SK-N-SH (cell line): ENCODE data around the gene C12orf43. TPM values are rescaled to one million over a fixed set of nuclear protein-coding genes. Genes with fewer than 3 reads are reported as not detected.

Experiments
- CTCF ChIA-PET: fragments of 300-600, 350-600 bp; formaldehyde crosslinking; extraction: SDS; loops from one replicate; lab custom pipeline; 2021; lab: Yijun Ruan, JAX
- POLR2A ChIA-PET: fragments of 350-600 bp; sonication (Branson Sonifier 250); formaldehyde crosslinking; extraction: SDS; loops from one replicate; lab custom pipeline; 2020; ENCODE audit warnings: antibody characterized with exemption, inconsistent platforms; lab: Yijun Ruan, JAX
- DNase-seq: peaks from one replicate; pipeline ENCODE4 v3.0.0; 2012
- H2AFZ ChIP-seq: fragments of 200-600 bp; sonication (generic); 2 replicates; pipeline ENCODE4 v1.8.1; 2016; ENCODE audit warnings: antibody characterized with exemption, mild to moderate bottlenecking, low read depth
- H3F3A ChIP-seq: fragments of 200-600 bp; sonication (generic); replicated peaks from 2 replicates; pipeline ENCODE3; 2016; ENCODE audit warnings: antibody characterized with exemption, mild to moderate bottlenecking; ENCODE audit not compliant: insufficient read depth
- H3K27ac ChIP-seq, 2 experiments: fragments of 200-500 bp in 1 of 2; fragments of 200-600 bp in 1 of 2; sonication (Bioruptor generic) in 1 of 2; sonication (generic), shearing (Covaris generic) in 1 of 2; 2 replicates each; pipeline versions ENCODE4 v1.5.1 to v1.6.1; 2014 to 2016; ENCODE audit warnings: low read depth in 2 of 2, inconsistent platforms in 1 of 2, low read length in 1 of 2, mild to moderate bottlenecking in 1 of 2, mixed read lengths in 1 of 2
- H3K27me3 ChIP-seq: fragments of 200-600 bp; sonication (generic), shearing (Covaris generic); 2 replicates; pipeline ENCODE4 v1.6.1; 2016; ENCODE audit warnings: mixed run types; ENCODE audit not compliant: insufficient read depth
- H3K36me3 ChIP-seq, 2 experiments: fragments of 200-500 bp in 1 of 2; fragments of 200-600 bp in 1 of 2; sonication (Bioruptor generic) in 1 of 2; sonication (generic) in 1 of 2; replicated peaks in 1 of 2; 2 replicates each; pipeline versions ENCODE3 to v1.5.1; 2014 to 2016; ENCODE audit warnings: low read length in 1 of 2, mild to moderate bottlenecking in 1 of 2; ENCODE audit not compliant: insufficient read depth in 2 of 2, control insufficient read depth in 1 of 2
- H3K4me1 ChIP-seq, 2 experiments: fragments of 200-500 bp in 1 of 2; fragments of 200-600 bp in 1 of 2; sonication (Bioruptor generic) in 1 of 2; sonication (generic), shearing (Covaris generic) in 1 of 2; 2 replicates each; pipeline versions ENCODE4 v1.5.1 to v1.6.1; 2014 to 2016; ENCODE audit warnings: low read depth in 1 of 2, low read length in 1 of 2, mixed run types in 1 of 2; ENCODE audit not compliant: insufficient read depth in 2 of 2, control insufficient read depth in 1 of 2
- H3K4me2 ChIP-seq: fragments of 200-600 bp; sonication (generic), shearing (Covaris generic); 2 replicates; pipeline ENCODE4 v1.6.1; 2017; ENCODE audit warnings: mixed run types
- H3K4me3 ChIP-seq, 2 experiments: fragments of 200-500 bp in 1 of 2; fragments of 200-600 bp in 1 of 2; sonication (Bioruptor generic) in 1 of 2; sonication (generic), shearing (Covaris generic) in 1 of 2; 2 replicates each; pipeline versions ENCODE4 v1.5.1 to v1.8.1; 2014 to 2016; ENCODE audit warnings: low read depth in 2 of 2, inconsistent platforms in 1 of 2, low read length in 1 of 2, mild to moderate bottlenecking in 1 of 2, mixed read lengths in 1 of 2, moderate library complexity in 1 of 2
- H3K79me2 ChIP-seq: fragments of 200-600 bp; sonication (generic); 2 replicates; pipeline ENCODE4 v1.8.1; 2017; ENCODE audit warnings: mild to moderate bottlenecking; ENCODE audit not compliant: insufficient read depth
- H3K9ac ChIP-seq: fragments of 200-600 bp; sonication (generic); 2 replicates; pipeline ENCODE4 v1.6.1; 2017; ENCODE audit warnings: mixed run types
- H3K9me2 ChIP-seq: fragments of 200-600 bp; sonication (generic); 2 replicates; pipeline ENCODE4 v1.6.1; 2017; ENCODE audit warnings: mixed run types
- H3K9me3 ChIP-seq: fragments of 200-600 bp; sonication (generic); 2 replicates; pipeline ENCODE4 v1.6.1; 2017; ENCODE audit warnings: mixed run types, mild to moderate bottlenecking, moderate library complexity
- H4K20me1 ChIP-seq: fragments of 200-600 bp; sonication (generic); 2 replicates; pipeline ENCODE4 v1.6.1; 2017; ENCODE audit warnings: mild to moderate bottlenecking, mixed run types; ENCODE audit not compliant: insufficient read depth
- CHD2 ChIP-seq: fragments of 150-350 bp; IDR thresholded peaks from 2 replicates; pipeline ENCODE4 v1.6.1; 2018; ENCODE audit warnings: low read length; ENCODE audit not compliant: partially characterized antibody
- ELF1 ChIP-seq: IDR thresholded peaks from 2 replicates; pipeline ENCODE4 v1.4.0; 2012
- FOXM1 ChIP-seq: IDR thresholded peaks from 2 replicates; pipeline ENCODE4 v1.4.0; 2012; ENCODE audit warnings: low read depth, mild to moderate bottlenecking
- GABPA ChIP-seq: IDR thresholded peaks from 2 replicates; pipeline ENCODE4 v1.4.0; 2012; ENCODE audit warnings: low read depth, mild to moderate bottlenecking
- GATA2 ChIP-seq: sonication (generic); formaldehyde crosslinking; IDR thresholded peaks from 2 replicates; pipeline ENCODE4 v1.5.0; 2020; ENCODE audit warnings: mild to moderate bottlenecking, missing genetic modification reagents
- JUND ChIP-seq: IDR thresholded peaks from 2 replicates; pipeline ENCODE4 v1.4.0; 2012
- NFIC ChIP-seq: IDR thresholded peaks from 2 replicates; pipeline ENCODE4 v1.4.0; 2012; ENCODE audit warnings: borderline replicate concordance
- NRF1 ChIP-seq: IDR thresholded peaks from 2 replicates; pipeline ENCODE4 v1.6.1; 2012; ENCODE audit warnings: low read depth, mild to moderate bottlenecking, low read length
- POLR2AphosphoS5 ChIP-seq: IDR thresholded peaks from 2 replicates; pipeline ENCODE4 v1.6.1; 2012; ENCODE audit warnings: low read depth, low read length
- RCOR1 ChIP-seq: fragments of 150-350 bp; IDR thresholded peaks from 2 replicates; pipeline ENCODE4 v1.6.1; 2017; ENCODE audit warnings: antibody characterized with exemption, low read length
- RXRA ChIP-seq: IDR thresholded peaks from 2 replicates; pipeline ENCODE4 v1.4.0; 2012; ENCODE audit warnings: low read depth, mild to moderate bottlenecking, borderline replicate concordance
- TAF1 ChIP-seq: IDR thresholded peaks from 2 replicates; pipeline ENCODE4 v1.6.1; 2012; ENCODE audit warnings: low read depth, mild to moderate bottlenecking, low read length, moderate library complexity, borderline replicate concordance
- TEAD4 ChIP-seq: IDR thresholded peaks from 2 replicates; pipeline ENCODE4 v1.4.0; 2012; ENCODE audit warnings: mild to moderate bottlenecking, borderline replicate concordance; ENCODE audit not compliant: insufficient read depth
- YY1 ChIP-seq: IDR thresholded peaks from 2 replicates; pipeline ENCODE4 v1.4.0; 2012; ENCODE audit warnings: low read depth, mild to moderate bottlenecking
- WGBS: methylation state at CpG from one replicate; pipeline ENCODE4 v1.1.6; 2017; ENCODE audit warnings: low lambda C conversion rate; 5-methylcytosine and 5-hydroxymethylcytosine counted together
- polyA plus RNA-seq, 3 experiments: library from polyadenylated mRNA; depleted of rRNA; stranded (reverse); fragments of >200 nt; gene quantifications; 2 replicates each; pipeline ENCODE4 v1.2.3, GENCODE V29; 2012
- TF ChIP-seq, protein P1 (sequence below): IDR thresholded peaks from 2 replicates; pipeline ENCODE4 v1.6.1; 2012; ENCODE audit warnings: mild to moderate bottlenecking, low read depth, low read length, moderate library complexity
- TF ChIP-seq, protein P2 (sequence below): IDR thresholded peaks from 2 replicates; pipeline ENCODE4 v1.4.0; 2012; ENCODE audit warnings: low read depth
- TF ChIP-seq, protein P3 (sequence below): fragments of 150-350 bp; IDR thresholded peaks from 2 replicates; pipeline ENCODE4 v1.6.1; 2016; ENCODE audit warnings: mild to moderate bottlenecking, low read depth, low read length

Gene C12orf43
- polyA plus RNA-seq, 1 of the 3 experiments (the other 2 are of a cell fraction), result 13.9 TPM

DNA sequence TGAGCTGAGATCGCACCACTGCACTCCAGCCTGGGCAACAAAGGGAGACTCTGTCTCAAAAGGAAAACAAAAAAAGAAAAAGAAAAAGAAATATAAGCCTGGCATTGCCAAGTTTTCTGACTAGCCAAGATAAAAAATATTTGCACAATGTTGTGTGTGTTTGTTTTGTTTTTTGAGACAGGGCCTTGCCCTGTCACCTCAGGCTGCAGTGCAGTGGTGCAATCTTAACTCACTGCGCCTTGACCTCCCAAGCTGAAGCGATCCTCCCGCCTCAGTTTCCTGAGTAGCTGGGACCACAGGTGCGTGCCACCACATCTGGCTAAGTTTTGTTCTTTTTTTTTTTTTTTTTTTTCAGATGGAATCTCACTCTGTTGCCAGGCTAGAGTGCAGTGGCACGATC lies 5.5 kb upstream of the C12orf43 start:
- Histone ChIP-seq H3K4me2 (no peak overlapping the region), H3K36me3 (no peaks in the 10 kb centered on the region), H3K79me2 (no peaks in the 10 kb centered on the region), H3K4me3 (no peak overlapping the region), H3K9me2 (no peaks in the 10 kb centered on the region), H3K9me3 (no peaks in the 10 kb centered on the region), H3F3A (no peaks in the 10 kb centered on the region), H2AFZ (no peak overlapping the region), H3K27ac (no peak overlapping the region), H3K27me3 (no peaks in the 10 kb centered on the region), H3K9ac (no peak overlapping the region), H4K20me1 (no peaks in the 10 kb centered on the region), H3K4me1 (no peaks in the 10 kb centered on the region)
- 84% methylated on average over 6 of the region's 6 CpGs for WGBS
- TF ChIP-seq YY1 (no peak), ELF1 (no peak), RXRA (no peak), CHD2 (no peak), FOXM1 (no peak), TEAD4 (no peak), TAF1 (no peak)
- ChIA-PET POLR2A (no interaction called here), CTCF (no interaction called here)
- no peak for DNase-seq

DNA sequence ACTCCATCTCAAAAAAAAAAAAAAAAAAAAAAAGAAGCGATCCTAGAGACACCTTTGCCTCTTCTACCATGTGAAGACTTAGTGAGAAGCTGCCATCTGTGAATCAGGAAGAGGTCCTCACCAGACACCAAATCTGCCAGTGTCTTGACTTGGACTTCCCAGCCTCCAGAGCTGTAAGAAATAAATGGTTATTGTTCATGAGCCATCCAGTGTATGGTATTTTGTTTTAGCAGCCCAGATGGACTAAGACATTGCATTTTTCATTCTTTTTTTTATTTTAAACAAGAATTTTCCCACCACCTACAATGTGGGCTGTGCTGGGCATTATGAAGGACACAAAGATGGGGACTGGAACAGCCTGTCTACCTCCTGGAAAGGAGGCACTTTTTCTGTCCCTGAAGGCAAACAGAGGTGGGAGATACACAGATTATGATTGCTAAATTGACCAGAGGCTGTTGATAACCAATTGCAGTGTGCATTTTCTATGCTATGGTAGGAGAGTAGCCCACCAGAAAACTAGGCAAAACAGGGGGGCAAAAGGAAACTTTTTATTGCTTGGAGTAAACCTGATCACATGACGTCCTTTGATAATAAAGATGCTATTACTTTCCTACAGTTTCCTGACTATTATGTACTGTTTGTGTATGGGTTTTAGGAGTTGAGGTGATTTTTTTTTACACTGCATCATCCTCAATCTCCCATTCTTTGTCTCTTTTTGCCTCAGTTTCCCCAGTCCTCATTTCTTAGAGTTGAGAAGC lies 2.8 kb upstream of the C12orf43 start:
- peaks cover 18% of the 10 kb centered on the region for H3K79me2 ChIP-seq
- H3F3A ChIP-seq, result no peaks in the 10 kb centered on the region
- H3K36me3 ChIP-seq, result no peaks in the 10 kb centered on the region
- POLR2A ChIA-PET, result no interaction called here
- no peak overlapping the region for H2AFZ ChIP-seq
- peaks cover 5 to 11% of the 10 kb centered on the region in 2 experiments; a peak in 2 of 4 replicates for H3K4me1 ChIP-seq
- WGBS, result 74% methylated on average over 2 of the region's 2 CpGs
- H3K27me3 ChIP-seq, result no peaks in the 10 kb centered on the region
- H3K4me3 ChIP-seq, result no peak overlapping the region
- H3K27ac ChIP-seq, result no peak overlapping the region
- TF ChIP-seq RCOR1 (no peak), POLR2AphosphoS5 (no peak), GATA2 (CRISPR knock-in tag) (no peak), FOXM1 (no peak), JUND (no peak), NFIC (no peak), NRF1 (no peak), CHD2 (no peak), RXRA (no peak), GABPA (no peak)
- TF ChIP-seq, protein P1, sequence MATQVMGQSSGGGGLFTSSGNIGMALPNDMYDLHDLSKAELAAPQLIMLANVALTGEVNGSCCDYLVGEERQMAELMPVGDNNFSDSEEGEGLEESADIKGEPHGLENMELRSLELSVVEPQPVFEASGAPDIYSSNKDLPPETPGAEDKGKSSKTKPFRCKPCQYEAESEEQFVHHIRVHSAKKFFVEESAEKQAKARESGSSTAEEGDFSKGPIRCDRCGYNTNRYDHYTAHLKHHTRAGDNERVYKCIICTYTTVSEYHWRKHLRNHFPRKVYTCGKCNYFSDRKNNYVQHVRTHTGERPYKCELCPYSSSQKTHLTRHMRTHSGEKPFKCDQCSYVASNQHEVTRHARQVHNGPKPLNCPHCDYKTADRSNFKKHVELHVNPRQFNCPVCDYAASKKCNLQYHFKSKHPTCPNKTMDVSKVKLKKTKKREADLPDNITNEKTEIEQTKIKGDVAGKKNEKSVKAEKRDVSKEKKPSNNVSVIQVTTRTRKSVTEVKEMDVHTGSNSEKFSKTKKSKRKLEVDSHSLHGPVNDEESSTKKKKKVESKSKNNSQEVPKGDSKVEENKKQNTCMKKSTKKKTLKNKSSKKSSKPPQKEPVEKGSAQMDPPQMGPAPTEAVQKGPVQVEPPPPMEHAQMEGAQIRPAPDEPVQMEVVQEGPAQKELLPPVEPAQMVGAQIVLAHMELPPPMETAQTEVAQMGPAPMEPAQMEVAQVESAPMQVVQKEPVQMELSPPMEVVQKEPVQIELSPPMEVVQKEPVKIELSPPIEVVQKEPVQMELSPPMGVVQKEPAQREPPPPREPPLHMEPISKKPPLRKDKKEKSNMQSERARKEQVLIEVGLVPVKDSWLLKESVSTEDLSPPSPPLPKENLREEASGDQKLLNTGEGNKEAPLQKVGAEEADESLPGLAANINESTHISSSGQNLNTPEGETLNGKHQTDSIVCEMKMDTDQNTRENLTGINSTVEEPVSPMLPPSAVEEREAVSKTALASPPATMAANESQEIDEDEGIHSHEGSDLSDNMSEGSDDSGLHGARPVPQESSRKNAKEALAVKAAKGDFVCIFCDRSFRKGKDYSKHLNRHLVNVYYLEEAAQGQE, result no peak
- TF ChIP-seq, protein P2, sequence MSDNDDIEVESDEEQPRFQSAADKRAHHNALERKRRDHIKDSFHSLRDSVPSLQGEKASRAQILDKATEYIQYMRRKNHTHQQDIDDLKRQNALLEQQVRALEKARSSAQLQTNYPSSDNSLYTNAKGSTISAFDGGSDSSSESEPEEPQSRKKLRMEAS, result no peak
- TF ChIP-seq, protein P3, sequence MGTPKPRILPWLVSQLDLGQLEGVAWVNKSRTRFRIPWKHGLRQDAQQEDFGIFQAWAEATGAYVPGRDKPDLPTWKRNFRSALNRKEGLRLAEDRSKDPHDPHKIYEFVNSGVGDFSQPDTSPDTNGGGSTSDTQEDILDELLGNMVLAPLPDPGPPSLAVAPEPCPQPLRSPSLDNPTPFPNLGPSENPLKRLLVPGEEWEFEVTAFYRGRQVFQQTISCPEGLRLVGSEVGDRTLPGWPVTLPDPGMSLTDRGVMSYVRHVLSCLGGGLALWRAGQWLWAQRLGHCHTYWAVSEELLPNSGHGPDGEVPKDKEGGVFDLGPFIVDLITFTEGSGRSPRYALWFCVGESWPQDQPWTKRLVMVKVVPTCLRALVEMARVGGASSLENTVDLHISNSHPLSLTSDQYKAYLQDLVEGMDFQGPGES, result no peak
- CTCF ChIA-PET, result interaction anchor here (1.2 kb wide), 1 partner anchor 91 kb away, joined by 3 read pairs; no protein-coding TSS in a partner anchor
- no peak overlapping the region for H3K4me2 ChIP-seq
- H3K9me2 ChIP-seq, result no peaks in the 10 kb centered on the region
- no peaks in the 10 kb centered on the region for H4K20me1 ChIP-seq
- no peak overlapping the region for H3K9ac ChIP-seq
- no peaks in the 10 kb centered on the region for H3K9me3 ChIP-seq
- DNase-seq, result no peak
